HG02852 (cell line): ENCODE measurements around the gene CCT5.

Experiments used
- ATAC-seq: cut with Tn5 transposase; IDR thresholded peaks from one replicate; pipeline ENCODE4 v1.9.1; 2021; ENCODE audit warnings: mild to moderate bottlenecking, moderate library complexity; ENCODE audit not compliant: unreplicated experiment

The CCT5 gene

GRCh38 chr5:10297646-10298204 lies 47.6 kb downstream of the CCT5 start:
- ATAC-seq: no peak

DNA sequence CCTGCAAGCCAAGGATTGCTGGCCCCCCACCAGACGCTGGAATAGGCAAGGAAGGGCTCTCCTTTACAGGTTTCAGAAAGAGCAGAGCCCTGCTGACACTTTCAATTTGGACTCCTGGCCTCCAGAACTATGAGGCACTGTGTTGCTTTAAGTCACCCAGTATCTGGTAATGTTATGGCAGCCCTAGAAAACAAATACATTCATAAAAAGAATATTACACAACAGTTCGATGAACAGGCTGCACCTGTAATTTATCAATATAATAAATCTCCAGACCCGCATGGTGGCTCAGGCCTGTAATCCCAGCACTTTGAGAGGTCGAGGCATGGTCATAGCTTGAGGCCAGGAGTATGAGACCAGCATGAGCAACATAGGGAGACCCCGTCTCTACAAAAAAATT lies 50.2 kb downstream of the CCT5 start:
- no peak for ATAC-seq

DNA sequence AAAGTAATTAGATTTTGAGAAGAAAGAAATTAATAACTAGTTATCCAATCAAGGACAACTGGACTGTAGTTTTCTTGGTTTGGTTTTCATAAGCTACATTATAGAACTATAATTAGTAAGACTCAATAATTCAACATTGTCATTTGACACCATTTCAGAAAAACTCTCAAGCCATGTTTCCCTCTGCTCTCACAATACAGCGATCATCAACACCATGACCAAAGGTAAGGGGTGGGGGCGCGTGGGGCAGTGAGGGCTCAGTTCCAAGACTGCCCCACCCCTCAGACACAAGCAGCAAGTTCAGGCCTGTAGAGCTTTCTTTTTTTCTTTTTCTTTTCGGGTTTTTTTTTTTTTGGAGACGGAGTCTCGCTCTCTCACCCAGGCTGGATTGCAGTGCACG lies 51.2 kb downstream of the CCT5 start:
- no peak for ATAC-seq

DNA sequence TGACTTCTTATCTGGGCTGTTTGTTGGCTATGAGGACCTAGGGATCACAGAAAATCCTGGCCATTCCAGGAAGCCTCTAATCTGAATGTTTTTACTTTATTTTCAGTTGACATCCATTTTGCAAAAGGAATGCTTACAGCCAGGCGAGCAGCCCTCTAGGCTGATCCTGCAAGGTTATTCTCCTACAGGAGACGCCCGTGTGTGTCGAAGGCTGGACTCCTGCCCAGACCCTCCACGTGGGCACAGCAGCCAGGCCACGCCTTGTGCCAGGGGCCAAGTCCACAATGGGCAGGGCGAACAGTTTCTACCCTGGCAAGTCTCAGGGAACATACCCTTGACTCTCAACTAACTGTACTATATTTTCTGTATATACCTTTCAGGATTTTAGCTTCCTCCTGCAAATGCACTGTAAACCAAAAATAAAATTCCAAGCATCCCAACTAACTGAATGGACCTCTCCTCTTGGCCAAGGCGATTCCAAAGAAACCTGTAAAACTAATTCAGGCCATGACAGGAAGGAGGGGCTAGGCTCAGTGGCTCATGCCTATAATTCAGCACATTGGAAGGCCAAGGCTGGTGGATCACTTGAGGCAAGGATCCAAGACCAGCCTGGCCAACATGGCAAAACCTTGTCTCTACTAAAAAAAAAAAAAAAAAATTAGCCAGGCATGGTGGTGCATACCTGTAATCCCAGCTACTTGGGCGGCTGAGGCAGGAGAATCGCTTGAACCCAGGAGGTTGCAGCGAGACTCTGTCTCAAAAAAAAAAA lies 51.9 kb downstream of the CCT5 start:
- no peak for ATAC-seq

- ATAC-seq: no peak
Measured at GRCh38 chr5:10303201-10303600, 53.1 kb downstream of the CCT5 start.

GRCh38 chr5:10303699-10304170 lies 53.7 kb downstream of the CCT5 start:
- no peak for ATAC-seq

GRCh38 chr5:10304932-10305331 lies 54.9 kb downstream of the CCT5 start:
- no peak for ATAC-seq

- no peak for ATAC-seq
Measured at GRCh38 chr5:10306114-10306513, 56.0 kb downstream of the CCT5 start.

DNA sequence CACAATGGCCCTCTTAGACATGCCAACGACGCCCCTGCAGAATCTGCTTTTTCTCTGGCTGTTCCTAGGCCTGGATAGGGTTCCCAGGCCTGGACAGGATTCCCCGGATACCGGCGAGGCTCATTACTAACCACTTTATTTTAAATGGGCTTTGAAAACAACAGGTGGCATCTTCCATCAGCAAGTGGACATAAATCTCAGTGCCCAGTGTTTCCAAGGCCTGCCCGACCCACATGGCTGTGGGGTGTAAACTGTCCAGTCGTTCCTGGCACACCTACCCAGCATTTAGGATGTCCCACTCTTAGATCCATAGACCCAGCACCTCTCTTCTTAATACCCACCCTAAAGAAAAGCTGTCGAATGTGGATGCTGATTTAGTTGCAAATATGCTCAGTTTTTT lies 56.7 kb downstream of the CCT5 start:
- ATAC-seq: no peak

- ATAC-seq: peak; percentile 78
Measured at GRCh38 chr5:10307206-10308148, 57.4 kb downstream of the CCT5 start, which contains the start of gene CMBL. Gene CMBL (minus strand): TSS chr5:10307902. CDS start chr5:10290762, 17,140 bp downstream.

- no peak for ATAC-seq
Measured at GRCh38 chr5:10308844-10309243, 58.8 kb downstream of the CCT5 start.

- no peak for ATAC-seq
Measured at GRCh38 chr5:10310066-10310779, 60.1 kb downstream of the CCT5 start.

GRCh38 chr5:10310835-10311570 lies 60.9 kb downstream of the CCT5 start:
- ATAC-seq: peak; percentile 68

DNA sequence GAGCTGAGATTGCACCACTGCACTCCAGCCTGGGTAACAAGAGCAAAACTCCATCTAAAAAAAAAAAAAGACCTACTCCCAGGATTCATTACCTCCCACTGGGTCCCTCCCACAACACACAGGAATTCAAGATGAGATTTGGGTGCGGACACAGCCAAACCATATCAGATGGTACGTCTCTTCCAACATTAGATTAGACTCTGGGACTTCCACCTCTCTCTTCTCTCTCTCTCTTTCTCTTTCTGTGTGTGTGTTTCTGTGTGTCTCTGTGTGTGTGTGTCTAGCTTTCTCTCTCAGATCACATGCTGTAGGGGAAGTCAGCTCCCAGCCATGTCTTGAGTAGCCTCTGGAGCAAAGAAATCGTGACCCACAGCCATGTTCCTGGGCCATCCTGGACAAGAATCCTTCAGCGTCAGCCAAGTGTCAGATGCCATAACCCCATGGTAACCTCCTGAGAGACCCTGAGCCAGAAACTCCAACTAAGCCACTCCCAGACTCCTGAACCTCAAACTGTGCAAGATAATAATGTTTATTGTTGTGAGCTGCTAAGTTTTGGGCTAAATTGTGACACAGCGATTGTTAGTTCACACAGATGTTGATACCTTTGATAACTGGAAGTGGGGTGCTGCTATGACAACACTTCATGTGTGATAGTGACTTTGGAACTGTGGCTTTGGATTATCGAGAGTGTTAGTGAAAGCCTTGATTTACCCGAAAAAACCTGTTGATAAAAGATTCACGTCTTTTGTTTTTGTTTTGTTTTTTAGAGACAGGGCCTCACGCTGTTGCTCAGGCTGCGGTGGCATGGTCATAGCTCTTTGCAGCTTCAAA lies 61.7 kb downstream of the CCT5 start:
- ATAC-seq: no peak

GRCh38 chr5:10315201-10315600 lies 65.1 kb downstream of the CCT5 start:
- ATAC-seq: no peak
